Gastrocnemius medialis (tissue), 4 donors: ENCODE measurements around the gene GRIN2A. TPM values are rescaled to one million over a fixed set of nuclear protein-coding genes. Genes with fewer than 3 reads are reported as not detected.

ENCODE experiments used
- ATAC-seq, 2 donors: fragments of 150-250 bp; one replicate each; pipeline ENCODE4 v1.9.1; 2016
- DNase-seq, 2 donors: peaks; one replicate each; pipeline ENCODE4 v3.0.0-alpha.2; 2019
- H3K27ac ChIP-seq, 4 donors: fragments of 200-600 bp; sonication (generic); 1 replicate in 1 of 4; 2 replicates in 3 of 4; pipeline ENCODE4 v1.5.1; 2016 to 2018; ENCODE audit warnings: mild to moderate bottlenecking in 2 of 4, moderate library complexity in 1 of 4
- H3K27me3 ChIP-seq, 3 donors: fragments of 200-600 bp; sonication (generic) in 2 of 3; 1 replicate in 1 of 3; 2 replicates in 2 of 3; pipeline versions ENCODE4 v1.5.1 to v1.6.0; 2016 to 2019; ENCODE audit warnings: mild to moderate bottlenecking in 1 of 3, moderate library complexity in 1 of 3
- H3K36me3 ChIP-seq, 2 donors: fragments of 200-600 bp; sonication (generic) in 1 of 2; one replicate each; pipeline ENCODE4 v1.5.1; 2017 to 2018
- H3K4me1 ChIP-seq, 2 donors: fragments of 200-600 bp; sonication (generic) in 1 of 2; one replicate each; pipeline ENCODE4 v1.5.1; 2016 to 2017; ENCODE audit warnings: mild to moderate bottlenecking in 2 of 2
- H3K4me3 ChIP-seq, 4 donors: fragments of 200-600 bp; sonication (generic) in 3 of 4; 1 replicate in 1 of 4; 2 replicates in 3 of 4; pipeline ENCODE4 v1.5.1; 2016 to 2019; ENCODE audit warnings: mild to moderate bottlenecking in 2 of 4
- H3K9me3 ChIP-seq, 3 donors: fragments of 200-600 bp; sonication (generic) in 2 of 3; 1 replicate in 1 of 3; 2 replicates in 2 of 3; pipeline ENCODE4 v1.5.1; 2016 to 2019
- CTCF ChIP-seq, 5 experiments: fragments of 450-650 bp in 3 of 5; fragments of 200-600 bp in 2 of 5; sonication (generic) in 2 of 5; IDR thresholded peaks in 4 of 5; conservative IDR thresholded peaks in 1 of 5; 1 replicate in 4 of 5; 2 replicates in 1 of 5; pipeline ENCODE4 v1.5.1; 2016 to 2019; ENCODE audit warnings: antibody characterized with exemption in 5 of 5, mild to moderate bottlenecking in 3 of 5, moderate library complexity in 3 of 5
- POLR2A ChIP-seq, 2 donors: fragments of 450-650 bp; IDR thresholded peaks; one replicate each; pipeline ENCODE4 v1.6.1; 2017; ENCODE audit warnings: antibody characterized with exemption in 2 of 2, mild to moderate bottlenecking in 2 of 2, moderate library complexity in 2 of 2
- in situ Hi-C, 4 donors: fragments of 200-750 bp; cut with MboI; loops; one replicate each; pipeline versions ENCODE4 v1.15.0 to v1.8.0; 2017; ENCODE audit warnings: low sequenced_read_pairs in 4 of 4
- intact Hi-C: fragments of 100-400 bp; cut with DNase I; formaldehyde crosslinking; loops from one replicate; pipeline ENCODE4 v1.15.1; 2023; ENCODE audit warnings: low total_unique reads
- total RNA-seq, 4 donors: library from RNA; depleted of rRNA; stranded (reverse); fragments of >200 nt; gene quantifications; one replicate each; pipeline versions ENCODE4 v1.1.0 to v1.2.3, GENCODE V29; 2016

The GRIN2A gene
- total RNA-seq, 4 donors from 2014 or later: 0.13 to 0.87 TPM; not detected in 2

GRCh38 chr16:10120953-10121352 lies 61.3 kb downstream of the GRIN2A start:
- Histone ChIP-seq H3K27me3 (peaks cover 0 to 5% (median 0%) of the 10 kb centered on the region in 3 donors), H3K4me3 (no peak overlapping the region), H3K4me1 (no peaks in the 10 kb centered on the region), H3K9me3 (no peaks in the 10 kb centered on the region), H3K36me3 (no peaks in the 10 kb centered on the region), H3K27ac (no peak overlapping the region)
- TF ChIP-seq CTCF (IDR thresholded peaks at IDR 0.05 in 4 of 5, conservative IDR thresholded peaks at IDR 0.05 in 1 of 5) (no peak), POLR2A (IDR thresholded peaks at IDR 0.05) (no peak)
- in situ Hi-C loops: no loop called here
- no peak for ATAC-seq
- intact Hi-C loops: no loop called here
- no peak for DNase-seq

GRCh38 chr16:10114409-10114808 lies 67.8 kb downstream of the GRIN2A start:
- Histone ChIP-seq H3K36me3 (no peaks in the 10 kb centered on the region), H3K4me1 (no peaks in the 10 kb centered on the region), H3K27ac (no peak overlapping the region), H3K4me3 (no peak overlapping the region), H3K27me3 (no peaks in the 10 kb centered on the region), H3K9me3 (no peaks in the 10 kb centered on the region)
- DNase-seq: no peak
- no peak for ATAC-seq
- intact Hi-C loops (no loop called here), in situ Hi-C loops (no loop called here)
- TF ChIP-seq CTCF (IDR thresholded peaks at IDR 0.05 in 4 of 5, conservative IDR thresholded peaks at IDR 0.05 in 1 of 5): no peak
- TF ChIP-seq POLR2A (IDR thresholded peaks at IDR 0.05): no peak

- in situ Hi-C loops (no loop called here), intact Hi-C loops (no loop called here)
- ATAC-seq (no peak), DNase-seq (no peak)
- TF ChIP-seq CTCF (IDR thresholded peaks at IDR 0.05 in 4 of 5, conservative IDR thresholded peaks at IDR 0.05 in 1 of 5) (no peak), POLR2A (IDR thresholded peaks at IDR 0.05) (no peak)
- Histone ChIP-seq H3K4me3 (no peak overlapping the region), H3K9me3 (no peaks in the 10 kb centered on the region), H3K4me1 (no peaks in the 10 kb centered on the region), H3K27ac (no peak overlapping the region), H3K27me3 (no peaks in the 10 kb centered on the region), H3K36me3 (no peaks in the 10 kb centered on the region)
Observed at GRCh38 chr16:10113248-10113647, 69.0 kb downstream of the GRIN2A start.

- no peaks in the 10 kb centered on the region for H3K27me3 ChIP-seq
- H3K27ac ChIP-seq: no peak overlapping the region
- in situ Hi-C loops (no loop called here), intact Hi-C loops (no loop called here)
- no peak for ATAC-seq
- no peaks in the 10 kb centered on the region for H3K4me1 ChIP-seq
- H3K9me3 ChIP-seq: no peaks in the 10 kb centered on the region
- no peak overlapping the region for H3K4me3 ChIP-seq
- no peaks in the 10 kb centered on the region for H3K36me3 ChIP-seq
- DNase-seq: no peak
- TF ChIP-seq CTCF (IDR thresholded peaks at IDR 0.05 in 4 of 5, conservative IDR thresholded peaks at IDR 0.05 in 1 of 5): no peak
Observed at GRCh38 chr16:10112021-10112420, 70.2 kb downstream of the GRIN2A start.

DNA sequence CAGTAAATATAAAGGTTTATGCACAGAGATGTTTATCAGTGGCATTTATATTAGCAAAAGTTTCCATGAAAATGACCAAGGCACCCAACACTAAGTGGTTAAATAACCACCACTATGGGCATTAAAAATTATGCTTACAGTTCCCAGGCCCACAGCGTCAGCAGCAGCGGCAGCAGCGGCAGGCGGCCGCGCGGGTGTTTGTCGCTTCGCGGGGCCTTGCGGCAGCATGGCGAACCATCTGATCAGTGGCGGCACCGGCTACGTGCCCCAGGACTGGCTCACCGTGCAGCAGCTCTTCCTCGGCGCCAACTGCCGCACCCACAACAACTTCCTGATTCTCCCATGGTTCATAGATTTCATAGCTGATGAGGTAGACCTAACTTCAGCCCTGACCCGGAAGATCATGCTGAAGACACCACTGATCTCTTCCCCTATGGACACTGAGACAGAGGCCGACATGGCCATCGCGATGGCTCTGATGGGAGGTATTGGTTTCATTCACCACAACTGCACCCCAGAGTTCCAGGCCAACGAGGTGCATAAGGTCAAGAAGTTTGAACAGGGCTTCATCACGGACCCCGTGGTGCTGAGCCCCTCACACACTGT lies 71.0 kb downstream of the GRIN2A start:
- intact Hi-C loops (no loop called here), in situ Hi-C loops (no loop called here)
- DNase-seq: no peak
- H3K4me1 ChIP-seq: no peaks in the 10 kb centered on the region
- H3K4me3 ChIP-seq: no peak overlapping the region
- no peaks in the 10 kb centered on the region for H3K36me3 ChIP-seq
- ATAC-seq: no peak
- TF ChIP-seq CTCF (IDR thresholded peaks at IDR 0.05 in 4 of 5, conservative IDR thresholded peaks at IDR 0.05 in 1 of 5) (no peak), POLR2A (IDR thresholded peaks at IDR 0.05) (no peak)
- H3K9me3 ChIP-seq: no peaks in the 10 kb centered on the region
- H3K27me3 ChIP-seq: no peaks in the 10 kb centered on the region
- H3K27ac ChIP-seq: no peak overlapping the region
